Activated naive CD8-positive, alpha-beta T cell treated with anti-CD3 and anti-CD28 coated beads, Interleukin-2, amount 10 ng/mL, durations not matched to agents 7 days and 5 days (primary cell): Measurements from ENCODE around the gene TADA2A. TPM values are rescaled to one million over a fixed set of nuclear protein-coding genes. Genes with fewer than 3 reads are reported as not detected.
"Not testable (repeated sequence)": the region's sequence is repeated elsewhere in the genome, so short reads cannot be mapped to it uniquely, and the experiment has no call there.

Source experiments
- ATAC-seq: fragments of 150-1000 bp; cut with Tn5 transposase; one replicate; pipeline ENCODE4 v1.10.0; 2021; ENCODE audit warnings: low read depth, moderate library complexity
- POLR2A ChIA-PET: fragments of 350-600 bp; sonication (Branson Sonifier 250); formaldehyde crosslinking; loops from one replicate; lab custom pipeline; 2021; ENCODE audit warnings: antibody characterized with exemption; lab: Charles Lee
- DNase-seq: peaks from one replicate; pipeline ENCODE4 v3.0.0; 2021
- H3K27ac Mint-ChIP-seq: one replicate; pipeline ENCODE4 v1.8.0; 2022; ENCODE audit warnings: mild to moderate bottlenecking, mixed read lengths
- H3K27me3 Mint-ChIP-seq: one replicate; pipeline ENCODE4 v1.8.0; 2022; ENCODE audit warnings: mild to moderate bottlenecking, moderate library complexity, mixed read lengths
- H3K36me3 Mint-ChIP-seq: one replicate; pipeline ENCODE4 v1.8.0; 2021; ENCODE audit warnings: mild to moderate bottlenecking, mixed read lengths
- H3K4me1 Mint-ChIP-seq: one replicate; pipeline ENCODE4 v1.8.0; 2021; ENCODE audit warnings: mixed read lengths
- H3K4me3 Mint-ChIP-seq: one replicate; pipeline ENCODE4 v1.8.0; 2022; ENCODE audit warnings: mild to moderate bottlenecking, moderate library complexity, mixed read lengths
- H3K9me3 Mint-ChIP-seq: one replicate; pipeline ENCODE4 v1.8.0; 2021; ENCODE audit warnings: mixed read lengths
- total RNA-seq, 2 experiments: library from RNA; stranded (reverse); gene quantifications; one replicate each; pipeline ENCODE4 v1.2.3, GENCODE V29; 2021

TADA2A gene
- total RNA-seq, 2 experiments from 2014 or later, result 34.5 to 35.8 TPM

- Mint-ChIP-seq H3K27ac (no peak overlapping the region), H3K36me3 (peaks cover 19% of the 10 kb centered on the region), H3K9me3 (no peaks in the 10 kb centered on the region), H3K4me3 (no peak overlapping the region), H3K27me3 (no peaks in the 10 kb centered on the region), H3K4me1 (no peaks in the 10 kb centered on the region)
- DNase-seq (no peak), ATAC-seq (no peak)
- POLR2A ChIA-PET, result no interaction called here
These were observed 41.0 kb downstream of the TADA2A start for GRCh38 chr17:37447641-37448040.

- ATAC-seq, result no peak
- Mint-ChIP-seq H3K27me3 (no peaks in the 10 kb centered on the region), H3K27ac (no peak overlapping the region), H3K9me3 (no peaks in the 10 kb centered on the region), H3K36me3 (peaks cover 25% of the 10 kb centered on the region), H3K4me3 (no peak overlapping the region), H3K4me1 (peaks cover 2% of the 10 kb centered on the region)
- no peak for DNase-seq
- POLR2A ChIA-PET, result interaction anchor here (0.9 kb wide), 1 partner anchor 43 kb away, joined by 10 read pairs; no protein-coding TSS in a partner anchor
These were observed 43.4 kb downstream of the TADA2A start for GRCh38 chr17:37450112-37450511.

GRCh38 chr17:37457801-37458200, 51.1 kb downstream of the TADA2A start:
- ATAC-seq, H3K9me3 Mint-ChIP-seq, H3K4me1 Mint-ChIP-seq, H3K4me3 Mint-ChIP-seq, H3K27me3 Mint-ChIP-seq, DNase-seq, POLR2A ChIA-PET, H3K27ac Mint-ChIP-seq: not testable (repeated sequence)
- peaks cover 27% of the 10 kb centered on the region for H3K36me3 Mint-ChIP-seq

- DNase-seq (no peak), ATAC-seq (no peak)
- H3K27ac Mint-ChIP-seq, result no peak overlapping the region
- H3K9me3 Mint-ChIP-seq, result no peaks in the 10 kb centered on the region
- H3K4me3 Mint-ChIP-seq, result no peak overlapping the region
- no peaks in the 10 kb centered on the region for H3K27me3 Mint-ChIP-seq
- H3K36me3 Mint-ChIP-seq, result peaks cover 21% of the 10 kb centered on the region
- peaks cover 3% of the 10 kb centered on the region for H3K4me1 Mint-ChIP-seq
- POLR2A ChIA-PET, result interaction anchor here (0.7 kb wide), 1 partner anchor 30 kb away, joined by 3 read pairs; no protein-coding TSS in a partner anchor
These were observed 52.1 kb downstream of the TADA2A start for GRCh38 chr17:37458805-37459204.

- H3K27ac Mint-ChIP-seq, result no peak overlapping the region
- POLR2A ChIA-PET, result no interaction called here
- no peak for DNase-seq
These were observed 55.0 kb downstream of the TADA2A start for GRCh38 chr17:37461668-37462067.

GRCh38 chr17:37462492-37462891, 55.8 kb downstream of the TADA2A start:
- Mint-ChIP-seq H3K9me3 (no peaks in the 10 kb centered on the region), H3K4me1 (peaks cover 10% of the 10 kb centered on the region), H3K36me3 (peaks cover 30% of the 10 kb centered on the region), H3K27ac (no peak overlapping the region), H3K4me3 (no peak overlapping the region), H3K27me3 (no peaks in the 10 kb centered on the region)
- ATAC-seq (no peak), DNase-seq (no peak)
- POLR2A ChIA-PET, result no interaction called here

More at GRCh38 chr17:37461668-37462067, 55.0 kb downstream of the TADA2A start:
- peaks cover 10% of the 10 kb centered on the region for H3K4me1 Mint-ChIP-seq
- H3K27me3 Mint-ChIP-seq, result no peaks in the 10 kb centered on the region
- H3K36me3 Mint-ChIP-seq, result peaks cover 28% of the 10 kb centered on the region
- H3K4me3 Mint-ChIP-seq, result no peak overlapping the region
- no peaks in the 10 kb centered on the region for H3K9me3 Mint-ChIP-seq
- no peak for ATAC-seq

- H3K27ac Mint-ChIP-seq, result no peak overlapping the region
- ATAC-seq, result no peak
- no peaks in the 10 kb centered on the region for H3K9me3 Mint-ChIP-seq
- POLR2A ChIA-PET, result no interaction called here
- no peak overlapping the region for H3K4me3 Mint-ChIP-seq
- peaks cover 29% of the 10 kb centered on the region for H3K36me3 Mint-ChIP-seq
- H3K4me1 Mint-ChIP-seq, result peaks cover 10% of the 10 kb centered on the region
- no peaks in the 10 kb centered on the region for H3K27me3 Mint-ChIP-seq
- no peak for DNase-seq
These were observed 56.4 kb downstream of the TADA2A start for GRCh38 chr17:37463039-37463438.

- Mint-ChIP-seq H3K27me3 (no peaks in the 10 kb centered on the region), H3K27ac (no peak overlapping the region), H3K4me3 (no peak overlapping the region), H3K36me3 (peaks cover 23% of the 10 kb centered on the region), H3K9me3 (no peaks in the 10 kb centered on the region), H3K4me1 (peaks cover 11% of the 10 kb centered on the region)
- no peak for ATAC-seq
- DNase-seq, result no peak
- POLR2A ChIA-PET, result no interaction called here
These were observed 58.5 kb downstream of the TADA2A start for GRCh38 chr17:37465069-37465616.

- no peak overlapping the region for H3K4me3 Mint-ChIP-seq
- no peak for ATAC-seq
- DNase-seq, result no peak
- H3K4me1 Mint-ChIP-seq, result peaks cover 11% of the 10 kb centered on the region
- H3K27ac Mint-ChIP-seq, result no peak overlapping the region
- H3K27me3 Mint-ChIP-seq, result no peaks in the 10 kb centered on the region
- POLR2A ChIA-PET, result no interaction called here
- H3K36me3 Mint-ChIP-seq, result peaks cover 29% of the 10 kb centered on the region
- H3K9me3 Mint-ChIP-seq, result no peaks in the 10 kb centered on the region
These were observed 59.8 kb downstream of the TADA2A start for GRCh38 chr17:37466471-37466870.

- no peaks in the 10 kb centered on the region for H3K27me3 Mint-ChIP-seq
- no peak overlapping the region for H3K4me3 Mint-ChIP-seq
- ATAC-seq, result no peak
- POLR2A ChIA-PET, result no interaction called here
- H3K4me1 Mint-ChIP-seq, result peaks cover 9% of the 10 kb centered on the region
- H3K9me3 Mint-ChIP-seq, result no peaks in the 10 kb centered on the region
- peak overlapping the region; percentile 34 for H3K27ac Mint-ChIP-seq
- H3K36me3 Mint-ChIP-seq, result peaks cover 41% of the 10 kb centered on the region
- DNase-seq, result no peak
These were observed 63.5 kb downstream of the TADA2A start for GRCh38 chr17:37470181-37470580.

GRCh38 chr17:37475731-37476420, 69.2 kb downstream of the TADA2A start:
- Mint-ChIP-seq H3K27me3 (no peaks in the 10 kb centered on the region), H3K4me1 (no peaks in the 10 kb centered on the region), H3K27ac (no peak overlapping the region), H3K36me3 (peaks cover 34% of the 10 kb centered on the region), H3K4me3 (no peak overlapping the region), H3K9me3 (no peaks in the 10 kb centered on the region)
- no peak for ATAC-seq
- POLR2A ChIA-PET, result interaction anchor here (0.7 kb wide), 1 partner anchor 43 kb away, joined by 3 read pairs; no protein-coding TSS in a partner anchor
- no peak for DNase-seq

- no peak for ATAC-seq
- POLR2A ChIA-PET, result no interaction called here
- Mint-ChIP-seq H3K4me3 (no peak overlapping the region), H3K4me1 (peaks cover 5% of the 10 kb centered on the region), H3K9me3 (no peaks in the 10 kb centered on the region), H3K27ac (no peak overlapping the region), H3K36me3 (peaks cover 32% of the 10 kb centered on the region), H3K27me3 (no peaks in the 10 kb centered on the region)
- no peak for DNase-seq
These were observed 69.9 kb downstream of the TADA2A start for GRCh38 chr17:37476431-37477120.

- H3K27ac Mint-ChIP-seq, result no peak overlapping the region
- POLR2A ChIA-PET, result interaction anchor here (0.6 kb wide), 1 partner anchor 19 kb away, joined by 7 read pairs; no protein-coding TSS in a partner anchor
- H3K4me1 Mint-ChIP-seq, result peaks cover 8% of the 10 kb centered on the region
- DNase-seq (no peak), ATAC-seq (no peak)
- H3K27me3 Mint-ChIP-seq, result no peaks in the 10 kb centered on the region
- no peak overlapping the region for H3K4me3 Mint-ChIP-seq
- H3K36me3 Mint-ChIP-seq, result peaks cover 27% of the 10 kb centered on the region
- H3K9me3 Mint-ChIP-seq, result no peaks in the 10 kb centered on the region
These were observed 71.5 kb downstream of the TADA2A start for GRCh38 chr17:37478187-37478586.
